ENCODE results near the gene DPH5.

- TF ChIP-seq CTCF (IDR thresholded peaks at IDR 0.05) (no peak), ZFX (IDR thresholded peaks at IDR 0.05; ENCODE audit: borderline replicate concordance) (no peak)
Measured at GRCh38 chr1:100982793-100983192, 42.8 kb downstream of the DPH5 start.
